Karpas-422 (cell line): ENCODE results near the gene CCDC134. TPM values are rescaled to one million over a fixed set of nuclear protein-coding genes. Genes with fewer than 3 reads are reported as not detected.

Source experiments
- DNase-seq: peaks from one replicate; pipeline ENCODE4 v3.0.0-alpha.2; 2015
- H2AFZ ChIP-seq: fragments of 200-600 bp; sonication (generic); 2 replicates; pipeline ENCODE4 v1.6.1; 2014; ENCODE audit warnings: antibody characterized with exemption, low read length, mixed read lengths
- H3K27ac ChIP-seq: fragments of 200-600 bp; sonication (generic); 2 replicates; pipeline ENCODE4 v1.5.1; 2014; ENCODE audit warnings: mild to moderate bottlenecking, low read length, moderate library complexity
- H3K27me3 ChIP-seq: fragments of 200-600 bp; sonication (generic); 2 replicates; pipeline ENCODE4 v1.6.1; 2014; ENCODE audit warnings: low read length, mixed read lengths
- H3K36me3 ChIP-seq: fragments of 200-600 bp; sonication (generic); 2 replicates; pipeline ENCODE4 v1.6.1; 2014; ENCODE audit warnings: low read length, mixed read lengths; ENCODE audit not compliant: insufficient read depth
- H3K4me1 ChIP-seq: fragments of 200-600 bp; sonication (generic); 2 replicates; pipeline ENCODE4 v1.6.1; 2014; ENCODE audit warnings: mild to moderate bottlenecking, low read length, mixed read lengths
- H3K4me2 ChIP-seq: fragments of 200-600 bp; sonication (generic); 2 replicates; pipeline ENCODE4 v1.6.1; 2014; ENCODE audit warnings: low read length, low read depth, mild to moderate bottlenecking; ENCODE audit not compliant: poor library complexity, severe bottlenecking
- H3K4me3 ChIP-seq: fragments of 200-600 bp; sonication (generic); 2 replicates; pipeline ENCODE4 v1.5.1; 2014; ENCODE audit warnings: mild to moderate bottlenecking, antibody characterized with exemption, low read length, mixed read lengths
- H3K79me2 ChIP-seq: fragments of 200-600 bp; sonication (generic); 2 replicates; pipeline ENCODE4 v1.6.1; 2014; ENCODE audit warnings: mild to moderate bottlenecking, low read length, mixed read lengths
- H3K9ac ChIP-seq: fragments of 200-600 bp; sonication (generic); 2 replicates; pipeline ENCODE4 v1.6.0; 2014; ENCODE audit warnings: low read length
- H3K9me2 ChIP-seq: fragments of 200-600 bp; sonication (generic), shearing (Covaris generic); replicated peaks from 2 replicates; pipeline ENCODE4 v1.6.0; 2014; ENCODE audit warnings: mild to moderate bottlenecking, low read length, moderate library complexity; ENCODE audit not compliant: insufficient read depth
- H3K9me3 ChIP-seq: fragments of 300-700, 200-600 bp; sonication (generic); 2 replicates; pipeline ENCODE4 v1.6.1; 2014; ENCODE audit warnings: low read length, mixed read lengths
- H4K20me1 ChIP-seq: fragments of 200-600 bp; sonication (generic); 2 replicates; pipeline ENCODE4 v1.6.1; 2014; ENCODE audit warnings: mild to moderate bottlenecking, antibody characterized with exemption, low read length, low read depth; ENCODE audit not compliant: insufficient read depth
- total RNA-seq: library from RNA; depleted of rRNA; stranded (reverse); fragments of >200 nt; shearing (Covaris generic); gene quantifications from 2 replicates; pipeline ENCODE4 v1.2.3, GENCODE V29; 2014; ENCODE audit warnings: low replicate concordance; rRNA removed

The CCDC134 gene
- total RNA-seq, 1 experiment from 2014 or later, result 4.4 TPM

DNA sequence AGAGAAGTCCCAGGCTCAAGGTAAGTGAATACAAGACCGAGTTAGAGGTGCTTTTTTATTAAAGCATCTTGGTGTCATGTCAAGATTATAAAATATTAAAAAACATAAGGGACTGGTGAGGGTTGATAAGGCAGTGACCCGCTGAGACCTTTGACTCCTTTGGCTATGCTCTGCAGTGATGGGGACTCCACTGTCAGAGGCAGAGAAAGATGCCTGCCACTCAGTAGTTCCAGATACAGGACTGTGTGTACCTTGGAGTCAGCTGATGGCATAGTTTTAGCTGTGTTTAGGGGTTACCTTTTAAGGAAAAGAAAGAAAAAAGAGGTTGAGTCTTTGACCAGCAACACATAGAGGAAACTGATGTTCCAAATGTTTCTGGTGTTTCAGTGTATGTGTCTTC, 73.6 kb downstream of the CCDC134 start:
- no peaks in the 10 kb centered on the region for H3K9me2 ChIP-seq
- H3K79me2 ChIP-seq, result peaks cover 34% of the 10 kb centered on the region
- H3K27ac ChIP-seq, result no peak overlapping the region
- DNase-seq, result no peak
- H2AFZ ChIP-seq, result no peak overlapping the region
- H4K20me1 ChIP-seq, result no peaks in the 10 kb centered on the region
- no peak overlapping the region for H3K4me2 ChIP-seq
- no peak overlapping the region for H3K4me3 ChIP-seq
- H3K4me1 ChIP-seq, result peaks cover 12% of the 10 kb centered on the region
- no peak overlapping the region for H3K9ac ChIP-seq
- H3K9me3 ChIP-seq, result no peaks in the 10 kb centered on the region
- H3K27me3 ChIP-seq, result no peaks in the 10 kb centered on the region
- peaks cover 69% of the 10 kb centered on the region for H3K36me3 ChIP-seq

DNA sequence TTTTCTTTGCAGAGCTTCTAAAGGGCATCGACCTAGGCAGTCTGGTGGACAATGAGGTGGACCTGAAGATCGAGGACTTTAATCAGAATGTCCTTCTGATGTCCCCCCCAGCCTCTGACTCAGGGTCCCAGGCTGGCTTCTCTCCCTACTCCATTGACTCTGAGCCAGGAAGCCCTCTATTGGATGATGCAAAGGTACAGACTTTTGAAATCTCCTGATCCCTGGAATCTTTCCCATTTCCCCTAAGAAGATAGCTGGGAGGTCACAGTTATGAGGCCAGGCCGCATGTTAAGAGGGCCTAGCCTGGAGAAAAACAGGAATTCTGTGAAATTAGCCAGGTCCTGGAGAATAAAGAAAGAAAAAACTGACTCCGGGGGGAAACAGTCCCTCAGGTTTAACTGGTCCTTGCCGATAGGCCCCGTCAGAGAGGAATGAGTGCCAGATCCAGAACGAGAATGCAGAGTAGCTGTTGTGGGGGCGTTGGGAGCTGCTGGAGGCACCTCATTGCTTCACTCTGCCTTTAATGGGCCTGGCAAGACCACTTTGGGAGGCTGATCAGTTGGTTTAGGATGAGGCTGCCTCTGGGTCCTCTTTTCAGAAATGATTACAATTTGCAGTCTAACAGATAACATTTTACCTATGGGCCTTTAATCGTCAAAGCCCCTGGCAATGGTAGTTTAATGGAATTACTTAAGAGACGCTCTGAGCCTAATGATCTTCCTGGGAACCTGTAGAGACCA, 75.2 kb downstream of the CCDC134 start:
- H3K4me3 ChIP-seq, result no peak overlapping the region

More for the DNA sequence above, 75.2 kb downstream of the CCDC134 start:
- no peak overlapping the region for H3K4me2 ChIP-seq
- H3K4me1 ChIP-seq, result peaks cover 15% of the 10 kb centered on the region
- DNase-seq, result no peak
- no peak overlapping the region for H3K27ac ChIP-seq
- H3K79me2 ChIP-seq, result peaks cover 34% of the 10 kb centered on the region
- H3K9me2 ChIP-seq, result no peaks in the 10 kb centered on the region
- H3K9me3 ChIP-seq, result no peaks in the 10 kb centered on the region
- no peaks in the 10 kb centered on the region for H4K20me1 ChIP-seq
- no peak overlapping the region for H2AFZ ChIP-seq
- no peaks in the 10 kb centered on the region for H3K27me3 ChIP-seq
- H3K9ac ChIP-seq, result no peak overlapping the region
- H3K36me3 ChIP-seq, result peaks cover 71% of the 10 kb centered on the region

Other genes starting within 250 kb of the CCDC134 start
- not detected in 2 replicates for gene CSDC2, start 239.7 kb upstream of the CCDC134 start, total RNA-seq
- gene PMM1, start 210.8 kb upstream of the CCDC134 start, total RNA-seq, result 10.0 and 15.2 TPM in 2 replicates
- gene DESI1, start 179.6 kb upstream of the CCDC134 start, total RNA-seq, result 27.9 and 76.0 TPM in 2 replicates
- gene XRCC6, start 179.4 kb upstream of the CCDC134 start, total RNA-seq, result 173 and 248 TPM in 2 replicates
- gene SNU13, start 111.8 kb upstream of the CCDC134 start, total RNA-seq, result 148 and 185 TPM in 2 replicates
- 4.9 and 8.2 TPM in 2 replicates for gene MEI1, start 101.2 kb upstream of the CCDC134 start, total RNA-seq
- 159 and 190 TPM in 2 replicates for gene SREBF2, start 32.4 kb downstream of the CCDC134 start, total RNA-seq
- gene SHISA8, start 114.4 kb downstream of the CCDC134 start, total RNA-seq, result 3.2 and 6.5 TPM in 2 replicates
- gene TNFRSF13C, start 126.1 kb downstream of the CCDC134 start, total RNA-seq, result 130 and 141 TPM in 2 replicates
- gene CENPM, start 146.5 kb downstream of the CCDC134 start, total RNA-seq, result 83.8 and 108 TPM in 2 replicates
- gene SEPTIN3, start 168.8 kb downstream of the CCDC134 start, total RNA-seq, result not detected in 2 replicates
- 0.19 and 0.43 TPM in 2 replicates for gene WBP2NL, start 198.1 kb downstream of the CCDC134 start, total RNA-seq